ENCODE results near the gene KIF6. TPM values are rescaled to one million over a fixed set of nuclear protein-coding genes. Genes with fewer than 3 reads are reported as not detected.
"Not testable (repeated sequence)": the region's sequence is repeated elsewhere in the genome, so short reads cannot be mapped to it uniquely, and the experiment has no call there.

The KIF6 gene
- total RNA-seq, 1 experiment from 2014 or later = 2.2 TPM

DNA sequence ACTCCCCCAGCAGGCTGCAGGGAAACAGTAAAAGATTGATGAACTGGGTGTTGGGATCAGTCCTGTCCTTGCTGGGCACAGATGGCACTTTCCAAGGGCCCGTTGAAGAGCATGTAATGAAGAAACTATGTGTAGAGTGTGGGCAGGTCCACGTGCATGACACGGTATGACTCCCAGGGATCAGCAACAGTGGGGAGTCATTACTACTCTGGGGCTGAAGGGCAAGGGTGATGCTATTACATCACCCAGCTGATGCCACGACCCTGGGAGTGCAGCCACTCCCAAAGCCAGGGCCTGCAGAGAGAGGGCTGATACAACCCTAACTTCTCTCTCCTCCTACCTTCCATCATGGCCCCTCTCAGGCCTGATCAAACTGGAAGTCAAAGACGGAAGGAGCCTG, 431.1 kb downstream of the KIF6 start:
- DNase-seq (ENCODE audit: low spot score) = no peak

DNA sequence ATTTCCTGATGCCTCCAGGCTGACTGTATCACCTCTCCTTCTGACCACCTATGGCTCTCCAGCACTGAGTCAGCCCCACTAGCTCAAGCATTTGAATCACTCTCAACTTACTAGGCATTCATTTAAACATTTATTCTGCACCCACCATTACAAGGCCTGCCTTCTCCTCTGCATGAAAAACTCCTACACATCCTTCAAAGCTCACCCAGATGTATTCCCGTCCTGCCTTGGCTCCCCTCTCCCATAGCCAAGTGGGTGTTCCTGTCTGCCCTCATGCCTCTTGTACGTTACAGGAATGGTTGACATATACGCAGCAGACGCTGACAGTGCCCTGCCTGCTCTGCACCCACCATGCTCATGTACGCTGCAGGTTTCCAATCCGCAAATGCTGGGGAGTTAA, 432.6 kb downstream of the KIF6 start:
- no peak for DNase-seq (ENCODE audit: low spot score)

DNA sequence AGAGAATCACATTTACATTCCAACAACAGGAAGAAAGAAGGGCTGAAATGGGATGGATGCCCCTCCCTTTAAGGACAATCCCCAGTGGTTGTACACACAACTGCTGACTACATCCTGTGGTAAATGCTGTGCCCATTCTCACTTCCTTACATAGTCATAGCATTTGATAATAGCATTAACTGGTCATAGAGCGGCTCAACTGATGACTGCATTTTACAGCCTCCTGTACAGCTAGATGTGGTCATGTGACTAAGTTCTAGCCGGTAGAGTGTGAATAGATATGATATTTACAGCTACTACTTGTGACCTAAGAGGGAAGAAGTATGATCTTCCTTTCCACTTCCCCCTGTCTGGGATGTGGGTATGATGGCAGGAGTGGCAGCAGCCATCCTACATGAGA, 435.7 kb downstream of the KIF6 start:
- DNase-seq (ENCODE audit: low spot score) = peak; percentile 33

- no peak for DNase-seq (ENCODE audit: low spot score)
These were observed 437.6 kb downstream of the KIF6 start for GRCh38 chr6:39287601-39288000.

DNA sequence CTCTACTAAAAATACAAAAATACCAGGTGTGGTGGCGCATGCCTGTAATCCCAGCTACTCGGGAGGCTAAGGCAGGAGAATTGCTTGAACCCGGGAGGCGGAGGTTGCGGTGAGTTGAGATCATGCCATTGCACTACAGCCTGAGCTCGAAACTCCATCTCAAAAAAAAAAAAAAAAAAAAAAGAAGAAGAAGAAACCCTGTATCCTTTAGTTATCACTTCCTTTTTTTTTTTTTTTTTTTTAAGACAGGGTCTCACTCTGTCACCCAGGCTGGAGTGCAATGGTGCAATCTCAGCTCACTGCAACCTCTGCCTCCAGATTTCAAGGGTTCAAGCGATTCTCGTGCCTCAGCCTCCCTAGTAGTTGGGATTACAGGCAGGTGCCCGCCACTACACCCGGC, 438.6 kb downstream of the KIF6 start:
- not testable (repeated sequence) for DNase-seq (ENCODE audit: low spot score)

DNA sequence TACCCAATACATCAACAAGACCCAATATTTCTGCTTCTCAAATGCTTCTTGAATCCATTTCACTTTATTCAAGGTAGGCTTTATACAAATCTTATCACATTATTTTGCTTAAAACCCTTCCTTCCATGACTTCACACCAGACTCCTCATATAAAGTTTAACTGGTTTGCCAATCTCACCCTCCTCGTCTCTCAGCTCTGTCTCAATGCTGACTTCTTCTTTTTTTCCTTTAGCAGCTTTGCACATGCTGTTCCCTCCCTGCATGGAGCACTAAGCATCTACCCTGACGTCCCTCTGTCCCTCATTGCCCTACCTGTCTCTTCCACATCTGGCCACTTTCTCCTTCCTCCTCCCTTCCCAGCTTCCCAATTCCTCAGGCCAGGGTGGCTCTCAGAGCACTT, 442.4 kb downstream of the KIF6 start:
- no peak for DNase-seq (ENCODE audit: low spot score)

- DNase-seq (ENCODE audit: low spot score) = no peak
These were observed 443.8 kb downstream of the KIF6 start for GRCh38 chr6:39281312-39281980.

DNA sequence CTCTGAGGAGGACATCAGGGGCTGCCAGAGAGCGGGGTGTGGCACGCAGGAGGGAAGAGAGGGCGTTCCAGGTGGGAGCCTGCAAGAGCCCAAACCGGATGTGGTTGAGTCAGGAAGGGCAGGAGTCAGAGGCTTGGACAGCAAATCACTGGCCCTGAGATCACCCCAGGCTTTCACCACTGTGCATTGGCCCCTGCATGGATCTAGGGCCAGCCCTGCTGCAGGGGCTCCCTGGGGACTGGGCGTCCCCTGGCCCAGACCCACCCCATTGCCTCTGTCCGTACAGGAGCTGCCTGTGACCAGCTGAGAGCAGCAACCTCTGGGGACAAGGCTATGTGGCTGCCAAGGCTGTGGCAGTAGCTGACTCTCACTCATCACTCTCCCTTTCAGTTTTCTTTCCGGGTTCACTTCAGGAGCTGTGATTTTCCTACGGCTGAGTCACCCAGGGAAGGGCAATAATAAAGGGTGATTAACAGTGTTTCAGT, 444.9 kb downstream of the KIF6 start:
- DNase-seq (ENCODE audit: low spot score) = peak; percentile 73

Other genes starting within 250 kb of the KIF6 start
- 7.2 and 9.6 TPM in 2 replicates for gene DAAM2, start 67.0 kb upstream of the KIF6 start, total RNA-seq (2014; rRNA removed; shearing (Covaris generic))
- 7.8 and 8.3 TPM in 2 replicates for gene MOCS1, start 209.1 kb upstream of the KIF6 start, total RNA-seq (2014; rRNA removed; shearing (Covaris generic))

All from H4 (cell line).